Heart left ventricle (tissue), 16 donors: ENCODE data around the gene ZC2HC1C. TPM values are rescaled to one million over a fixed set of nuclear protein-coding genes. Genes with fewer than 3 reads are reported as not detected.

ENCODE experiments used
- ATAC-seq, 4 donors: fragments of 200-7000 bp; cut with Tn5 transposase; one replicate each; pipeline ENCODE4 v1.9.1; 2020 to 2022; ENCODE audit warnings: moderate library complexity in 4 of 4, mild to moderate bottlenecking in 3 of 4, moderate number of reproducible peaks in 1 of 4
- DNase-seq, 5 donors: peaks; one replicate each; pipeline ENCODE4 v3.0.0-alpha.2; 2020
- H3K27ac ChIP-seq, 12 donors: fragments of 200-600 bp; sonication (generic) in 4 of 12; one replicate each; pipeline versions ENCODE4 v1.5.0 to v1.8.0; 2016 to 2022; ENCODE audit warnings: mild to moderate bottlenecking in 2 of 12
- H3K27me3 ChIP-seq, 9 donors: fragments of 200-600 bp; sonication (generic) in 2 of 9; one replicate each; pipeline versions ENCODE4 v1.5.1 to v1.8.0; 2016 to 2022; ENCODE audit warnings: mild to moderate bottlenecking in 3 of 9
- H3K36me3 ChIP-seq, 9 donors: fragments of 200-600 bp; sonication (generic) in 2 of 9; one replicate each; pipeline versions ENCODE4 v1.5.0 to v1.8.0; 2018 to 2022; ENCODE audit warnings: mild to moderate bottlenecking in 2 of 9
- H3K4me1 ChIP-seq, 12 donors: fragments of 200-600 bp; sonication (generic) in 4 of 12; one replicate each; pipeline versions ENCODE4 v1.5.0 to v1.8.0; 2016 to 2022; ENCODE audit warnings: mild to moderate bottlenecking in 3 of 12
- H3K4me3 ChIP-seq, 12 donors: fragments of 200-600 bp; sonication (generic) in 4 of 12; one replicate each; pipeline versions ENCODE4 v1.5.0 to v1.8.0; 2017 to 2022; ENCODE audit warnings: mild to moderate bottlenecking in 9 of 12, moderate library complexity in 4 of 12
- H3K9me3 ChIP-seq, 12 donors: fragments of 200-600 bp; sonication (generic) in 4 of 12; one replicate each; pipeline versions ENCODE4 v1.5.0 to v1.8.0; 2016 to 2022; ENCODE audit warnings: mild to moderate bottlenecking in 1 of 12
- CTCF ChIP-seq, 12 donors: fragments of 200-600 bp; sonication (generic) in 4 of 12; IDR thresholded peaks; one replicate each; pipeline versions ENCODE4 v1.5.0 to v1.8.0; 2018 to 2022; ENCODE audit warnings: antibody characterized with exemption in 12 of 12, mild to moderate bottlenecking in 5 of 12
- POLR2A ChIP-seq, 2 donors: fragments of 450-650 bp; IDR thresholded peaks; one replicate each; pipeline ENCODE4 v1.6.1; 2017; ENCODE audit warnings: antibody characterized with exemption in 2 of 2, mild to moderate bottlenecking in 2 of 2, moderate library complexity in 2 of 2
- WGBS, 4 donors: extraction: QIAGEN DNeasy Blood & Tissue Kit in 2 of 4; methylation state at CpG; one replicate each; pipeline versions ENCODE4 v1.1.5 to v1.1.7; 2013 to 2018; 5-methylcytosine and 5-hydroxymethylcytosine counted together
- intact Hi-C, 10 donors: fragments of 100-400 bp; cut with DNase I; formaldehyde crosslinking; loops; one replicate each; pipeline versions ENCODE4 v1.11.1 to v1.14.2; 2022
- polyA plus RNA-seq, 2 donors: library from polyadenylated mRNA; stranded (reverse); fragments of 200-250 nt; gene quantifications; one replicate each; pipeline ENCODE4 v1.2.3, GENCODE V29; 2013
- total RNA-seq, 9 donors: library from RNA; depleted of rRNA in 2 of 9; stranded (reverse); fragments of >200 nt in 2 of 9; fragmentation: NEBNext Ultra II Directional in 3 of 9; extraction: Animal tissue kit (Norgen Biotek cat#: 25700) in 3 of 9; gene quantifications; one replicate each; pipeline versions ENCODE4 v1.1.0 to v1.2.4, GENCODE V29; 2016 to 2023
- donor health status: ischemic (EF 13 %, LVEDD 7.1; RV severe dilation, severe dysfunction).
- donor health status: healthy with polysubstance abuse.
- donor health status: DM: no; HTN: yes; CAD: no.
- donor health status: DM: no; HTN: no; CAD: no.
- donor health status: ischemic (EF 25% LVEDD 6.9; RV normal size, moderate dysfunction).
- donor health status: ischemic (EF 25% LVEDD 5.7; RV mildly dilated, moderate dysfunction).
- donor health status: healthy.
- donor health status: DM: yes; HTN: yes; CAD: no.
- donor health status: ischemic (EF 35%, LVEDD 5.7; RV mildly dilated, moderate dysfunction).
- donor health status: nonischemic (EF 11% LVEDD 7.7; RV severe dilation, severe dysfunction).
- donor health status: DM: yes; HTN: yes; CAD: no.
- donor health status: PGD.
- donor health status: ischemic (EF 29% LVEDD 5.4; RV normal size, mild dysfunction).
- donor health status: nonischemic (EF 23%, LVEDD 6.1; RV moderate dilation, normal function).

The ZC2HC1C gene
- total and polyA plus RNA-seq, 11 donors, result 3.4 to 13.3 (median 8.4) TPM

- intact Hi-C loops, result no loop called here
- Histone ChIP-seq H3K36me3 (peaks cover 0 to 100% (median 64%) of the 10 kb centered on the region in 9 donors), H3K9me3 (no peaks in the 10 kb centered on the region), H3K4me1 (peaks cover 0 to 6% (median 0%) of the 10 kb centered on the region in 12 donors), H3K27me3 (no peaks in the 10 kb centered on the region), H3K27ac (peak overlapping the region in 1 of 12 donors; percentile 2), H3K4me3 (no peak overlapping the region)
- WGBS, 4 donors, result 58 to 62% (median 60%) methylated on average over 4 of the region's 4 CpGs
- TF ChIP-seq CTCF (IDR thresholded peaks at IDR 0.05) (no peak), POLR2A (IDR thresholded peaks at IDR 0.05) (no peak)
- DNase-seq, result no peak
- peak in 3 of 4 donors; percentile 34 to 53 (median 45) for ATAC-seq
These were observed 44.4 kb upstream of the ZC2HC1C start for GRCh38 chr14:75025082-75025481.

GRCh38 chr14:75025876-75026275 lies 43.6 kb upstream of the ZC2HC1C start:
- no peak overlapping the region for H3K27ac ChIP-seq
- TF ChIP-seq CTCF (IDR thresholded peaks at IDR 0.05) (no peak), POLR2A (IDR thresholded peaks at IDR 0.05) (no peak)
- 96 to 99% (median 98%) methylated on average over 2 of the region's 2 CpGs for WGBS, 4 donors
- ATAC-seq, result no peak
- peaks cover 0 to 6% (median 0%) of the 10 kb centered on the region in 12 donors for H3K4me1 ChIP-seq
- intact Hi-C loops, result no loop called here
- H3K4me3 ChIP-seq, result no peak overlapping the region
- DNase-seq, result no peak
- no peaks in the 10 kb centered on the region for H3K9me3 ChIP-seq
- H3K36me3 ChIP-seq, result peaks cover 0 to 100% (median 64%) of the 10 kb centered on the region in 9 donors
- no peaks in the 10 kb centered on the region for H3K27me3 ChIP-seq

GRCh38 chr14:75030147-75030546 lies 39.3 kb upstream of the ZC2HC1C start:
- H3K36me3 ChIP-seq, result peaks cover 0 to 99% (median 61%) of the 10 kb centered on the region in 9 donors
- H3K27ac ChIP-seq, result no peak overlapping the region
- WGBS, 4 donors, result 0% methylated on average over 1 of the region's 1 CpG
- ATAC-seq (no peak), DNase-seq (no peak)
- no peak overlapping the region for H3K4me3 ChIP-seq
- no peaks in the 10 kb centered on the region for H3K9me3 ChIP-seq
- H3K4me1 ChIP-seq, result no peaks in the 10 kb centered on the region
- intact Hi-C loops, result no loop called here
- no peaks in the 10 kb centered on the region for H3K27me3 ChIP-seq
- TF ChIP-seq CTCF (IDR thresholded peaks at IDR 0.05) (no peak), POLR2A (IDR thresholded peaks at IDR 0.05) (no peak)

GRCh38 chr14:75032939-75033338 lies 36.5 kb upstream of the ZC2HC1C start:
- Histone ChIP-seq H3K4me1 (no peaks in the 10 kb centered on the region), H3K4me3 (no peak overlapping the region), H3K27ac (no peak overlapping the region), H3K36me3 (peaks cover 0 to 99% (median 81%) of the 10 kb centered on the region in 9 donors), H3K27me3 (no peaks in the 10 kb centered on the region), H3K9me3 (no peaks in the 10 kb centered on the region)
- intact Hi-C loops, result no loop called here
- DNase-seq (no peak), ATAC-seq (no peak)
- WGBS, 4 donors, result 85 to 98% (median 89%) methylated on average over 2 of the region's 2 CpGs
- no peak for TF ChIP-seq POLR2A (IDR thresholded peaks at IDR 0.05)
- TF ChIP-seq CTCF (IDR thresholded peaks at IDR 0.05), result no peak
